Measurements from ENCODE around the gene FGD3. TPM values are rescaled to one million over a fixed set of nuclear protein-coding genes. Genes with fewer than 3 reads are reported as not detected.

The FGD3 gene
- total and polyA plus RNA-seq, 2 experiments from 2014 or later, result 5.8 to 6.5 TPM

DNA sequence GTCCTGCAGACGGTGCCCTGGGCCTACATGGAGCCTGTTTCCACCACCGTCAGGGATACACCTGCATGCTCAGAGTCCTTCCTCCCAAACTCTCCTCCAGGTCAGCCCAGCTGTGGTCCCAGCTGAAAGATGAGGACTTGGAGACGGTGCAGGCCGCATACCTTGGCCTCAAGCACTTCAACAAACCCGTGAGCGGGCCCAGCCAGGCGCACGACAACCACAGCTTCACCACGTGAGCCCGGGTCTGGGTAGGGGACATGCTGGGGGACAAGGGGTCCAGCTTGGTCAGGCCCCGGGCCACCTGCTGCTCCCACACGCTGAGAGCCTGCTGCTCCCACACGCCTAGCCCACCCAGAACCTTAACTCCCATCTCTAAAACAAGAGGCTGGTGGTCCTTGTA, 132.0 kb downstream of the FGD3 start:
- Histone ChIP-seq H4K20me1 (ENCODE audit: insufficient read depth, poor library complexity, severe bottlenecking) (no peaks in the 10 kb centered on the region), H3K36me3 (replicated peaks; ENCODE audit: insufficient read depth, low read depth) (no peaks in the 10 kb centered on the region), H3K79me2 (no peaks in the 10 kb centered on the region), H3K27ac (no peak overlapping the region), H3K27me3 (no peaks in the 10 kb centered on the region), H3K4me1 (ENCODE audit: insufficient read depth) (no peaks in the 10 kb centered on the region), H3K9me2 (replicated peaks; ENCODE audit: insufficient read depth) (no peaks in the 10 kb centered on the region), H3K9me3 (ENCODE audit: low read depth) (no peaks in the 10 kb centered on the region), H3K4me3 (no peak overlapping the region), H2AFZ (no peak overlapping the region), H3K4me2 (no peak overlapping the region)
- TF ChIP-seq EZH2 (IDR thresholded peaks at IDR 0.05; ENCODE audit: borderline replicate concordance) (no peak), EZH2phosphoT487 (IDR thresholded peaks at IDR 0.05; ENCODE audit: low read depth, severe bottlenecking, unreplicated experiment) (no peak)
- TF ChIP-seq, protein P1, sequence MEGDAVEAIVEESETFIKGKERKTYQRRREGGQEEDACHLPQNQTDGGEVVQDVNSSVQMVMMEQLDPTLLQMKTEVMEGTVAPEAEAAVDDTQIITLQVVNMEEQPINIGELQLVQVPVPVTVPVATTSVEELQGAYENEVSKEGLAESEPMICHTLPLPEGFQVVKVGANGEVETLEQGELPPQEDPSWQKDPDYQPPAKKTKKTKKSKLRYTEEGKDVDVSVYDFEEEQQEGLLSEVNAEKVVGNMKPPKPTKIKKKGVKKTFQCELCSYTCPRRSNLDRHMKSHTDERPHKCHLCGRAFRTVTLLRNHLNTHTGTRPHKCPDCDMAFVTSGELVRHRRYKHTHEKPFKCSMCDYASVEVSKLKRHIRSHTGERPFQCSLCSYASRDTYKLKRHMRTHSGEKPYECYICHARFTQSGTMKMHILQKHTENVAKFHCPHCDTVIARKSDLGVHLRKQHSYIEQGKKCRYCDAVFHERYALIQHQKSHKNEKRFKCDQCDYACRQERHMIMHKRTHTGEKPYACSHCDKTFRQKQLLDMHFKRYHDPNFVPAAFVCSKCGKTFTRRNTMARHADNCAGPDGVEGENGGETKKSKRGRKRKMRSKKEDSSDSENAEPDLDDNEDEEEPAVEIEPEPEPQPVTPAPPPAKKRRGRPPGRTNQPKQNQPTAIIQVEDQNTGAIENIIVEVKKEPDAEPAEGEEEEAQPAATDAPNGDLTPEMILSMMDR (IDR thresholded peaks at IDR 0.05; ENCODE audit: poor library complexity), result no peak
- DNase-seq (ENCODE audit: low spot score), result no peak
- WGBS (ENCODE audit: low lambda C conversion rate, missing lambda C conversion rate), result 96% methylated on average over 13 of the region's 13 CpGs

DNA sequence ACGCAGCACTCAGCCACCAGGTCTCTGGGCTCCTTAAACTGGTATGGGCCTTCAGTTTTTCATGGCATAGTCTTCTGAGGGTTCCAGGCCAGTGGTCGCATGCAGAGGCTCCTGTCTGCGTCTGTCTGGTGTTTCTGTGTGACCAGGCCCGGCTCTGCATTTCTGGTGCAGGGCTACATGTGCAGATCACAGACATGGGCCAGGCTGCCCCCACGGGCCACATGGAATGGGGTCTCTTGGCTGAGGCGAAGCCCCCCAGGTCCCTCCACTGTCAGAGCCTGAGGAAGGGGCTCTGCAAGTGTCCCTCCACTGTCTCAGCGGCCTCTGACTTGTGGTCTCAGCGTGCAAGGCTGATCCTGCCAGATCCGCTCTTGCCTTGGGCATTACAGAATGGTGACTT, 133.1 kb downstream of the FGD3 start:
- no peaks in the 10 kb centered on the region for H3K9me2 ChIP-seq (replicated peaks; ENCODE audit: insufficient read depth)
- 98% methylated on average over 9 of the region's 9 CpGs for WGBS (ENCODE audit: low lambda C conversion rate, missing lambda C conversion rate)
- H3K27me3 ChIP-seq, result no peaks in the 10 kb centered on the region
- no peaks in the 10 kb centered on the region for H3K9me3 ChIP-seq (ENCODE audit: low read depth)
- no peak overlapping the region for H3K4me3 ChIP-seq
- H3K36me3 ChIP-seq (replicated peaks; ENCODE audit: insufficient read depth, low read depth), result no peaks in the 10 kb centered on the region
- no peaks in the 10 kb centered on the region for H3K79me2 ChIP-seq
- TF ChIP-seq, protein P1 (IDR thresholded peaks at IDR 0.05; ENCODE audit: poor library complexity), result no peak
- no peak for TF ChIP-seq EZH2phosphoT487 (IDR thresholded peaks at IDR 0.05; ENCODE audit: low read depth, severe bottlenecking, unreplicated experiment)
- no peak for TF ChIP-seq EZH2 (IDR thresholded peaks at IDR 0.05; ENCODE audit: borderline replicate concordance)
- H4K20me1 ChIP-seq (ENCODE audit: insufficient read depth, poor library complexity, severe bottlenecking), result no peaks in the 10 kb centered on the region
- no peak for DNase-seq (ENCODE audit: low spot score)
- H3K4me1 ChIP-seq (ENCODE audit: insufficient read depth), result no peaks in the 10 kb centered on the region
- H3K27ac ChIP-seq, result no peak overlapping the region
- H2AFZ ChIP-seq, result no peak overlapping the region
- no peak overlapping the region for H3K4me2 ChIP-seq

DNA sequence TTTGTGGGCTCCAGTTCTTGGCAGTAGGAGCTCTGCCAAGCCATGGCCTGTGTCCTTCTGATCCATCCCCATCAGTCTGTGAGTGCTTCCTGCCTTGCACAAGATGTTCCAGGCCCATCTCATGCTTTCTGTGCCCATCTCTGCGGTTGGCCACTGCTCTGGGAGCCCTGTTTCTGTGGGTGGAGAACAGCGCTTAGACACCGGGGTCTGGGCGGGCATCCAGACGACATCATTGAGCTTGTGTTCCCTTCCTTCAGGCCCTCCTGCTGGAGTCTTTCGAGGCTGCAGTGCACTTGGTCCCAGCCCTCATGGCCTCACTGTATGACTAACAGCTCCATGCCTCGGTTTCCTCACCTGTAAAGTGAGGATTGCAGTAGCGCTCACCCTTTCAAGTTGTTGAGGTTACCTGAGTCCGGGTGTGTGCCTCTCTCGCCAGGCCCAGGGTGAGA, 133.8 kb downstream of the FGD3 start:
- TF ChIP-seq EZH2phosphoT487 (IDR thresholded peaks at IDR 0.05; ENCODE audit: low read depth, severe bottlenecking, unreplicated experiment) (no peak), EZH2 (IDR thresholded peaks at IDR 0.05; ENCODE audit: borderline replicate concordance) (no peak)
- TF ChIP-seq, protein P1 (IDR thresholded peaks at IDR 0.05; ENCODE audit: poor library complexity), result no peak
- Histone ChIP-seq H3K27ac (no peak overlapping the region), H3K4me1 (ENCODE audit: insufficient read depth) (peaks cover 1% of the 10 kb centered on the region), H4K20me1 (ENCODE audit: insufficient read depth, poor library complexity, severe bottlenecking) (no peaks in the 10 kb centered on the region), H3K4me2 (no peak overlapping the region), H2AFZ (no peak overlapping the region), H3K4me3 (no peak overlapping the region), H3K9me3 (ENCODE audit: low read depth) (no peaks in the 10 kb centered on the region), H3K79me2 (no peaks in the 10 kb centered on the region), H3K9me2 (replicated peaks; ENCODE audit: insufficient read depth) (no peaks in the 10 kb centered on the region), H3K27me3 (no peaks in the 10 kb centered on the region), H3K36me3 (replicated peaks; ENCODE audit: insufficient read depth, low read depth) (no peaks in the 10 kb centered on the region)
- DNase-seq (ENCODE audit: low spot score), result peak; percentile 7
- 96% methylated on average over 10 of the region's 10 CpGs for WGBS (ENCODE audit: low lambda C conversion rate, missing lambda C conversion rate)

DNA sequence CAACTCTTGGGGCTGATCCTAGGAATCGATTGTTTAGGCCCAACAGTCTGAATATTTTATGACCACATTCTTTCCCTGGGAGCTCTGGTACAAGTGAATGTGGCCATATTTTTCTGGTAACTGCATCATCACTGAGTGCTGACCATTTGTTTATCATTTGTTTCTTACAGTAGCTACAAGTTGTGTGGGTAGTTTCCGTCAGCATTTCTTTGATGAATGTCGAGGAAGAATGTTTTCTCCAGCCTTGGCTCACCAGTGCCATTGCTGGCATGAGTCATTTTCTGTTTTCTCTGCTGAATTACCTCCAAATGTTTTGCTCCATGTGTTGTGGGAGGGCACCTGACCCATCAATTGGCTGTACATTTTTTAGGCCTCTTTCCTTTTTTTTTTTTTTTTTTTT, 134.6 kb downstream of the FGD3 start:
- peak; percentile 25 for DNase-seq (ENCODE audit: low spot score)
- Histone ChIP-seq H3K27ac (no peak overlapping the region), H3K9me3 (ENCODE audit: low read depth) (no peaks in the 10 kb centered on the region), H3K4me3 (no peak overlapping the region), H3K4me2 (no peak overlapping the region), H3K4me1 (ENCODE audit: insufficient read depth) (peaks cover 4% of the 10 kb centered on the region), H3K79me2 (no peaks in the 10 kb centered on the region), H2AFZ (no peak overlapping the region), H3K9me2 (replicated peaks; ENCODE audit: insufficient read depth) (no peaks in the 10 kb centered on the region), H3K27me3 (no peaks in the 10 kb centered on the region), H4K20me1 (ENCODE audit: insufficient read depth, poor library complexity, severe bottlenecking) (no peaks in the 10 kb centered on the region), H3K36me3 (replicated peaks; ENCODE audit: insufficient read depth, low read depth) (no peaks in the 10 kb centered on the region)
- 76% methylated on average over 3 of the region's 3 CpGs for WGBS (ENCODE audit: low lambda C conversion rate, missing lambda C conversion rate)
- no peak for TF ChIP-seq EZH2phosphoT487 (IDR thresholded peaks at IDR 0.05; ENCODE audit: low read depth, severe bottlenecking, unreplicated experiment)
- TF ChIP-seq, protein P1 (IDR thresholded peaks at IDR 0.05; ENCODE audit: poor library complexity), result no peak
- TF ChIP-seq EZH2 (IDR thresholded peaks at IDR 0.05; ENCODE audit: borderline replicate concordance), result no peak
